BLaER1 (cell line): ENCODE measurements around the gene SHC3.

Experiments
- H3K27ac ChIP-seq: shearing (Covaris generic); formaldehyde crosslinking; 2 replicates; pipeline ENCODE4 v1.8.1; 2022
- H3K27me3 ChIP-seq: shearing (Covaris generic); formaldehyde crosslinking; 2 replicates; pipeline ENCODE4 v1.8.1; 2022
- H3K36me3 ChIP-seq: shearing (Covaris generic); formaldehyde crosslinking; 2 replicates; pipeline ENCODE4 v1.8.1; 2022
- H3K4me1 ChIP-seq: shearing (Covaris generic); formaldehyde crosslinking; 2 replicates; pipeline ENCODE4 v1.8.1; 2022
- H3K4me2 ChIP-seq: shearing (Covaris generic); formaldehyde crosslinking; 2 replicates; pipeline ENCODE4 v1.8.1; 2022
- H3K4me3 ChIP-seq: shearing (Covaris generic); formaldehyde crosslinking; 2 replicates; pipeline ENCODE4 v1.8.1; 2022
- H3K9ac ChIP-seq: shearing (Covaris generic); formaldehyde crosslinking; 2 replicates; pipeline ENCODE4 v1.8.1; 2022
- H3K9me3 ChIP-seq: shearing (Covaris generic); formaldehyde crosslinking; 2 replicates; pipeline ENCODE4 v1.8.1; 2022
- H4K20me1 ChIP-seq: shearing (Covaris generic); formaldehyde crosslinking; 2 replicates; pipeline ENCODE4 v1.8.1; 2022
- Cebpa-rat ChIP-seq: shearing (Covaris generic); IDR thresholded peaks from 2 replicates; pipeline ENCODE4 v1.8.1; 2022

The SHC3 gene

DNA sequence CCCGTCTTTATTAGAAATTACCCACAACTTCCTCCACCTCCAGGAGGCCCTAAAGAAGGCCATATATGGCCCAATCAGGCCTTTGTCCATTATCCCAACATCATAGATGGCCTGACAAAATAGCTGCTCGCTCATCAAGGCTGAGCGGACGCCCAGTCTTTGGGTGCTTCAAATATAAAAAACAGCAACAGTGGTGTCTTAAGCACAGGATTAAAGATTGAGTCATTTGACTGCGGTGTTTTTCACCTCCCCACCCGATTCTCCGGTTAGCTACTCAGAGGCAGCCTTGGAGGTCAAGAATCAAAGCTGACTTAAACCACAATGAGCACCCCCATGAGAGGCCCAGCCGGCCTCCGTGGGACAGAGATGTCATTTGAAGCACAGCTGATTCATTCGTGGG, 168.6 kb downstream of the SHC3 start:
- Histone ChIP-seq H3K9ac (no peak overlapping the region), H3K36me3 (no peaks in the 10 kb centered on the region), H3K27me3 (no peaks in the 10 kb centered on the region), H4K20me1 (no peaks in the 10 kb centered on the region), H3K9me3 (no peaks in the 10 kb centered on the region), H3K4me1 (no peaks in the 10 kb centered on the region), H3K4me3 (no peak overlapping the region), H3K4me2 (no peak overlapping the region), H3K27ac (no peak overlapping the region)
- no peak for TF ChIP-seq Cebpa-rat

- Histone ChIP-seq H3K36me3 (no peaks in the 10 kb centered on the region), H3K9me3 (no peaks in the 10 kb centered on the region), H3K27me3 (no peaks in the 10 kb centered on the region), H4K20me1 (no peaks in the 10 kb centered on the region), H3K4me3 (no peak overlapping the region), H3K4me2 (no peak overlapping the region), H3K27ac (no peak overlapping the region), H3K4me1 (no peaks in the 10 kb centered on the region), H3K9ac (no peak overlapping the region)
- no peak for TF ChIP-seq Cebpa-rat
Measured at GRCh38 chr9:89009546-89009840, 169.1 kb downstream of the SHC3 start.

DNA sequence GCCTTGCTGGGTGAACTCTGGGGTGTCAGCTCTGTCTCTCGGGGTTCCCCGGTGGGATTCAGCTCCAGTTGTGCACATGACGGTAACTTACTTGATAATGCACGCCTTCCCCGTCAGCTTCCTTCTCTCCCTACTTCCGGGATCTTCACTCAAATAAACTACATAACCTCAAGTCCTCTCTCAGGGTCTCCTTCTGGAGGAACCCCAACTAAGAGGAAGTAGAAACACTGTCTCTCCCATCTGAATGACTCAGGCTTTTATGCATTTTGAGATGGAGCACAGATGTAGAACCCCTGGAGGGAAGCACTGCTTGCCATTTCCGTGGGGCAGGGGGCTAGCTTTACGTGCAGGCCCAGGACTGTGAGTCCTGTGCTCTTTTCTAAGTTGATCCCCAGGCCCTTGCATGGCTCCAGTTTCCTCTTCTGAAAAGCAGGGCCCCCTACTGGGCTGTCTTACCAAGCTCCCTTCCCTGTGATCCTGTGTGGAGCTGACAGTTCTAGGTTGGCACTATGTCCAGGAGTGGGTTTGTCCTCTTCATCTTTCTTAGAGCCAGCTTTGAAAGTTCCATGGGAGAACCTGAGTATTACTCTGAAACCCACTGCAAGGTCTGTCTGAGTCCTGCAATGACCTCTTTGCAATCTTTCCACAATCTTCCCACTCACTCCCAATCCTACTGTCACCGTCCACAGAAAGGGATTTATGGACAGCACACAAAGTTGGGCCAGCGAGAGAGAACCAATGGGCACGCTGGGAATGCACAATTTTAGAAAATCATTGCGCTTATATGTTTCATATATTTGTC, 169.7 kb downstream of the SHC3 start:
- no peak for TF ChIP-seq Cebpa-rat
- no peak overlapping the region for H3K27ac ChIP-seq
- H4K20me1 ChIP-seq = no peaks in the 10 kb centered on the region
- H3K9ac ChIP-seq = no peak overlapping the region
- no peaks in the 10 kb centered on the region for H3K36me3 ChIP-seq
- H3K9me3 ChIP-seq = no peaks in the 10 kb centered on the region
- H3K27me3 ChIP-seq = no peaks in the 10 kb centered on the region
- H3K4me2 ChIP-seq = no peak overlapping the region
- H3K4me1 ChIP-seq = no peaks in the 10 kb centered on the region
- no peak overlapping the region for H3K4me3 ChIP-seq

DNA sequence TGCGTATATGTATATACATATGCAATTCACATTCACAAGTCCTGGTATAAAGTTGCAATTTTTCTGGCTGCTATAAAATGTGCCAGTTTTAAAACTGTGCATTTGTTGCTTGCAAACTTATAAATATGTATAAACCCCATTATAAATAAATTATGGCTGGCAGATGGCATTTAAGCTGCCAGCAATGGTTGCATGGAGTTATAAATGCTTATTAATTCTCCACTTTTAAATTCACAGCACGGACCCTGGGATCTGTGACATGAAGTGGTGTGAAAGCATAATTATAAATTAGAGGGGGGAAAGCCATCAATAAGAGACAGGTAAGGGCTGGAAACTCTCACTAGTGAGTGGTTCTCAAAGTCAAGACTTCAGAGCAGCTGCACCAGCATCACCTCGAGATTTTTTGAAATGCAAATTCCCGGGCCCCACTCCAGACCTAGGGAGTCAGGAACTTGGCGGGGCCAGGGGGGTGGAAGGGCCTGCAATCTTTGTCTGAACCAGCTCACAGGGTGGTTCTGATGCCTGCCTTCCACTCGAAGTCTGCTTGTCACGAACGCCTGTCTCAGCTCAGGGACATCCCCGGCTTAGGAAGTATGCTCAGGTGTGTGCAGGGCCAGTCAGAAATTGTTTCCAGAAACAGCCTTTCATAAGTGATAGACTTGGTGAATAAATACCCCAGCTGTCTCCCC, 170.4 kb downstream of the SHC3 start:
- TF ChIP-seq Cebpa-rat = no peak
- Histone ChIP-seq H4K20me1 (no peaks in the 10 kb centered on the region), H3K9me3 (no peaks in the 10 kb centered on the region), H3K9ac (no peak overlapping the region), H3K4me3 (no peak overlapping the region), H3K27me3 (no peaks in the 10 kb centered on the region), H3K36me3 (no peaks in the 10 kb centered on the region), H3K4me1 (peaks cover 4% of the 10 kb centered on the region), H3K4me2 (no peak overlapping the region), H3K27ac (no peak overlapping the region)

GRCh38 chr9:89006996-89007967, 171.3 kb downstream of the SHC3 start:
- no peak for TF ChIP-seq Cebpa-rat
- H3K4me3 ChIP-seq = no peak overlapping the region
- no peaks in the 10 kb centered on the region for H4K20me1 ChIP-seq
- no peak overlapping the region for H3K27ac ChIP-seq
- H3K9ac ChIP-seq = no peak overlapping the region
- no peaks in the 10 kb centered on the region for H3K9me3 ChIP-seq
- no peaks in the 10 kb centered on the region for H3K36me3 ChIP-seq
- H3K4me1 ChIP-seq = peaks cover 7% of the 10 kb centered on the region
- H3K27me3 ChIP-seq = no peaks in the 10 kb centered on the region
- H3K4me2 ChIP-seq = no peak overlapping the region

DNA sequence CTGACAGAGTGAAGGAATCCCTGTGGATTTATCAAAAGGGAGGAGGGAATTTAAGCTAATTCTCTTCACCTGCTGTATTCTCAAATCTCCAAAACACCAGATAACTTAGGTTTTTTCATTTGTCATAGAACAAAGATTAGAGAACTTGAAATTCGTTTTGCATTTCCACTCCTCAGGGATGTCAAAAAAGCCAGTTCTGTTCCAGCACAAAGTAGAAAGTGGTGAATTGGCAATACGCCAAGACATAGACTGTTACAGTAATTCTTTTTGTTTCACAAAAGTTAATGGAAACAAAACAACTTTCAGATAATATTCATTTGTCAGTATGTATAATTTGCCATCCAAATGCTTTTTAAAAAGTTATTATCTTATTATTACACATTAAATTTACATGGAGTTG, 172.4 kb downstream of the SHC3 start:
- H3K27ac ChIP-seq = no peak overlapping the region
- no peaks in the 10 kb centered on the region for H3K36me3 ChIP-seq
- H3K9ac ChIP-seq = no peak overlapping the region
- H4K20me1 ChIP-seq = no peaks in the 10 kb centered on the region
- no peak overlapping the region for H3K4me3 ChIP-seq
- H3K27me3 ChIP-seq = no peaks in the 10 kb centered on the region
- H3K4me2 ChIP-seq = no peak overlapping the region
- no peak for TF ChIP-seq Cebpa-rat
- peaks cover 7% of the 10 kb centered on the region for H3K4me1 ChIP-seq
- H3K9me3 ChIP-seq = no peaks in the 10 kb centered on the region

DNA sequence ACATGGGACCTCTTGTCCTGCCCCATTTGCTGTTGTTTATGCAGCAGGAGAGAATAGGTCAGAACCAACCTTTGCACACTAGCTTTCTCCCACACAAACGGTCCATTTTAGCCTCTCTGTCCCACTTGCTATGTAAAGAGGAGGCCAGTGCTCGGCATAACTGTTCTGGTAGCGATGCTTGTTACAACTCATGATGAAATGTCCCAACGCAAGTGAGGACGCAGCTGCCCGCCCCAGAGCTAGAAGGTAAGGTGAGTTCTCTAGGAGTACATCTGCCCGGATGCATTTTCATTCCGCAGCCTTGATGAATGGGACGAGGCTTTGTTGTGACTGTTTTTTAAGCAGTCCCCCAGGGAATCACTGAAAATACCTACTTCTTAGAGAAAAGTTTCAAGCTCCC, 173.3 kb downstream of the SHC3 start:
- Histone ChIP-seq H3K36me3 (no peaks in the 10 kb centered on the region), H3K9me3 (no peaks in the 10 kb centered on the region), H3K4me1 (peaks cover 13% of the 10 kb centered on the region), H4K20me1 (no peaks in the 10 kb centered on the region), H3K27ac (no peak overlapping the region), H3K4me3 (no peak overlapping the region), H3K4me2 (no peak overlapping the region), H3K9ac (no peak overlapping the region), H3K27me3 (no peaks in the 10 kb centered on the region)
- TF ChIP-seq Cebpa-rat = no peak

- Histone ChIP-seq H3K4me1 (peaks cover 13% of the 10 kb centered on the region), H3K36me3 (no peaks in the 10 kb centered on the region), H3K27ac (no peak overlapping the region), H3K4me2 (no peak overlapping the region), H3K4me3 (no peak overlapping the region), H3K9me3 (no peaks in the 10 kb centered on the region), H3K9ac (no peak overlapping the region), H3K27me3 (no peaks in the 10 kb centered on the region), H4K20me1 (no peaks in the 10 kb centered on the region)
- TF ChIP-seq Cebpa-rat = no peak
Measured at GRCh38 chr9:89002987-89003386, 175.6 kb downstream of the SHC3 start.

DNA sequence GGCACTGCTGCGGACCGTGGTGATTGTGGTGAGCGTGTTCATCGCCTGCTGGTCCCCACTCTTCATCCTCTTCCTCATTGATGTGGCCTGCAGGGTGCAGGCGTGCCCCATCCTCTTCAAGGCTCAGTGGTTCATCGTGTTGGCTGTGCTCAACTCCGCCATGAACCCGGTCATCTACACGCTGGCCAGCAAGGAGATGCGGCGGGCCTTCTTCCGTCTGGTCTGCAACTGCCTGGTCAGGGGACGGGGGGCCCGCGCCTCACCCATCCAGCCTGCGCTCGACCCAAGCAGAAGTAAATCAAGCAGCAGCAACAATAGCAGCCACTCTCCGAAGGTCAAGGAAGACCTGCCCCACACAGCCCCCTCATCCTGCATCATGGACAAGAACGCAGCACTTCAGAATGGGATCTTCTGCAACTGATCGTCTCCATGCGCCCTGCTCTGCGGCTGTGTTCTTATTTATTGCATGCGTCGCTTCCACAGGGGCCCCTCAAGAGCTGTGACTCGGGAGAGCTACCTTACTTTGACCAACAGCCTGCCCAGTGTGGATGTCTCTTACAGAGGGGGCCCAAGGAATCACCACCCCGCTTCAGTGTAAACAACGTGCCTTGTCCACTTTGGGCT, 176.6 kb downstream of the SHC3 start:
- Histone ChIP-seq H3K9ac (no peak overlapping the region), H3K27ac (no peak overlapping the region), H3K36me3 (no peaks in the 10 kb centered on the region), H3K4me1 (peaks cover 13% of the 10 kb centered on the region), H3K27me3 (no peaks in the 10 kb centered on the region), H3K9me3 (no peaks in the 10 kb centered on the region), H4K20me1 (no peaks in the 10 kb centered on the region), H3K4me2 (no peak overlapping the region), H3K4me3 (no peak overlapping the region)
- no peak for TF ChIP-seq Cebpa-rat
